ENCODE data around the gene THSD7A.
"Not testable (repeated sequence)": the region's sequence is repeated elsewhere in the genome, so short reads cannot be mapped to it uniquely, and the experiment has no call there.

Gene THSD7A

DNA sequence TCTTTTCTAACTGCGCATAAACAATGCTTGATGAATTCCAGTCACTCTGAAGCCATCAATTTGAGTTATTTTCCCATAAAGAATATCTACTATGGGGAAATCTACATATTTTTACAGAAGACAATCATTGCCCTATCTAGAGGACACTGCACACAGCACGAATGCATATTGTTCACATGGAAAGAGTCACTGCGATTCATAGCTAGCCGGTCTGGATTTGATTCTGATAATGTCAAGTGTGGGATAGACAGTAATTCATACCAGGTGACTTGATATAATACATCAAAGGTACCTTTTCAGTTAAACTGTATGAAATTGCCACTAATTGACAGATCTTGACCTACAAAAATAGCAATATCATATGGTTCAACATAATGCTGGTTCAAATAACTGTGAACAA, 255.7 kb downstream of the THSD7A start:
- DNase-seq, result no peak
- ATAC-seq, result no peak

- no peak for DNase-seq
- ATAC-seq, result no peak
Measured at GRCh38 chr7:11573128-11573750, 258.8 kb downstream of the THSD7A start.

DNA sequence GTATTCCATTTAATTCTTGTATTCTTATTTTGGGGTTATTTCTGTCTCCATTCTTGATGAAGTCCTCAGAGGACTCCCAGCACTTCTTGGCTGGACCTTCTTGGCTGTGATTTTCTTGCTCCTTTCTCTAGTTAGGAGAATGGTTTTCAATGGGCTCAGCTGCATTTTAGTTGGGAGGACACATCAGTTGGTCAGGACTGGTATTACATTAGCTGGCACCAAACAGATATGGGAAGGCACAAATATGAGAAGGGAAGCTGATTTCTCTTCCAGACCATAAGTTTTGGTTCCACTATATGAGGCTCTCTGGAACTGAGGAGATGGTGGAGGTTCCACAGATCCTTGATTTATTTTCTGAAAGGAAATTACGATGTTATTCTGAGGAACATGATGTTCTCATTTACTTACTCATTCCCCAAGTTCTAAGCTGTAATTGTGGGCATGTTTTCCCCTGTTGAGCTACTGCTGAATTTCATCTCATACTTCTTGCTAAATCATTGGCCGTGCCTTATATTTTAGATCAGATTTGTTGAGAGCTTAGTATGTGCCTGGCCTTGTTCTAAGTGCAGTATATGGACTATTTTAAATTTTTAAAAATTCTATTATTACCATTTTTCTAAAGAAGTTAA, 261.0 kb downstream of the THSD7A start:
- ATAC-seq, result no peak
- no peak for DNase-seq

- DNase-seq, result no peak
- ATAC-seq, result no peak
Measured at GRCh38 chr7:11570205-11570604, 261.8 kb downstream of the THSD7A start.

DNA sequence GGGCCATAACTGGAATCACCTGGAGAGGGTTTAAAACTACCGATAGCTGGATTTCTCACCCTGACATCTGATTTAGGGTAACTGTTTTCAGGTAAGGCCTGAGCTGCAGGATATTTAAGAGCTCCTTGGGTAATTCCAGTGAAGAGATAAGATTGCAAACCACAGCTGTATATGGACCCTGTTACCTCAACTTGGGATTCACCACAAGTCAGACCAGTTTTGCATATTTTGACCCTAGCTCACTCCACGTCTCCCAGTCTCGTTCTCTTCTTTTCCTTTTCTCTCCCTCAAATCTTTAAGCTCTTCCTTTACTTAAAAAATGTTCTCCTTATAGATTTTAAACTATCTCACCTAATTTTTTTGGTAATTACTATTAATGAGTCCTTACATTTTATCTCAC, 264.4 kb downstream of the THSD7A start:
- no peak for DNase-seq
- no peak for ATAC-seq

GRCh38 chr7:11557627-11558026, 274.4 kb downstream of the THSD7A start:
- ATAC-seq (peak; percentile 14), DNase-seq (no peak)

DNA sequence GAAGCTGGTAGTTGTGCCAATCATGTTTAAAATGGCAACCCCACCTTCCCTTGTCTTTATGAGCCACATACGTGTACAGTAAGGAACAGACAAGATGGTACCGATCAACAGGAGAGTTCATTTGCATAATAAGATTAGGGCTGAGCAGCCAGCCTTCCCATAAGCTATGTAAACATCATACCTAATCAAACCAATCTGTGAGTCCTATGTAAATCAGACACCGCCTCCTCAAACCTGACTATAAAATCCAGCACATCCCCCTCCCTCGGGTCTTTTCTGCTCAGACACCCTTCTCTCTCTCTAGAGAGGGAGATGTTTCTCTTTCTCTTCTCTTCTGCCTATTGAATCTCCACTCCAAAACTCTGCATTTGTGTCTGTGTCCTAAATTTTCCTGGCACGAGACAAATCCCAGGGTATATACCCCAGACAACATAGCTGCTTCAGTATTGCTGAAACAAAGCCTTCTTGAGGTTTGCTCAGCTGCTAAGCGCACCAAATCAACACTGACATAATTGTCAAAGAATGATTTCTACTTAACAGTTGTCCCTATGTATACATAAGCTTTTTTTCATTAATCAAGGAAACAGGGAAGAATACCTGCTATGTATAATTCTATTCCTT, 279.2 kb downstream of the THSD7A start:
- DNase-seq (no peak), ATAC-seq (no peak)

DNA sequence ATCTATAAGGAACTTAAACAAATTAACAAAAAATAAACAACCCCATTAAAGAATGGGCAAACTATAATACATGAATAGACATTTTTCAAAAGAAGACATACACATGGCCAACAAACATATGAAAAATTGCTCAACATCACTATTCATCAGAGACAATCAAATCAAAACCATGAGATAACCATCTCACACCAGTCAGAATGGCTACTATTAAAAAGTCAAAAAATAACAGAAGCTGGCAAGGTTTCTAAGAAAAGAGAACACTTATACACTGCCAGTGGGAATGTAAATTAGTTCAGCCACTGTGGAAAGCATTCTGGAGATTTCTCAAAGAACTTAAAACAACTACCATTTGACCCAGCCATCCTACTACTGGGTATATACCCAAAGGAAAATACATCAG, 280.5 kb downstream of the THSD7A start:
- DNase-seq (no peak), ATAC-seq (no peak)

GRCh38 chr7:11548532-11548931, 283.5 kb downstream of the THSD7A start:
- no peak for ATAC-seq
- no peak for DNase-seq

- no peak for ATAC-seq
Measured at GRCh38 chr7:11541330-11541729, 290.7 kb downstream of the THSD7A start.

DNA sequence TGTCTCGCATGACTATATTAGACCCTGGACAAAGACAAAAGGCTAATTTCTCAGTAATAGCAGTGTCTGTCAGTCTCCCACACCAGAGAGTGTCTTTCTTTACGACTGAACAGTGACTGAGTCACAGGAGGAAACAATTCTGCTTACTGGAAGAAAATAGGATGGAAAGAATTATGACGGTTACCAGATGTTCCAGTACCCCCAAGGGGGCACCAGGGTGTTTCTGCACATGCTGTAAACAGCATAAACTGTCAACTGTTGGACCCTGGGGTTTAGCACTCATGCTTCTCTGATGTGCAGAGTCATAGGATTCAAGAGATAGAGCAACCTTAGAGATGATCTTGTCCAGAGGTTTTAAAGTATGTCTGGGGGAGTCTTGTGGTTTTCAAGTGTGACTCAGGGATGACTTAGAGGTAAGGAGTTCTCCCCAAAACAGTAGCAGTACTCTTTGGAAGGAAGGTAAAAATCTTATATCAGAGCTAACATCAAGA, 291.7 kb downstream of the THSD7A start:
- ATAC-seq, result no peak
- no peak for DNase-seq

More at GRCh38 chr7:11541330-11541729, 290.7 kb downstream of the THSD7A start:
- no peak for DNase-seq

- no peak for ATAC-seq
- no peak for DNase-seq
Measured at GRCh38 chr7:11539853-11540252, 292.1 kb downstream of the THSD7A start.

- DNase-seq, result no peak
- no peak for ATAC-seq
Measured at GRCh38 chr7:11538751-11539299, 293.2 kb downstream of the THSD7A start.

- DNase-seq, result no peak
Measured at GRCh38 chr7:11533229-11533820, 298.7 kb downstream of the THSD7A start.

DNA sequence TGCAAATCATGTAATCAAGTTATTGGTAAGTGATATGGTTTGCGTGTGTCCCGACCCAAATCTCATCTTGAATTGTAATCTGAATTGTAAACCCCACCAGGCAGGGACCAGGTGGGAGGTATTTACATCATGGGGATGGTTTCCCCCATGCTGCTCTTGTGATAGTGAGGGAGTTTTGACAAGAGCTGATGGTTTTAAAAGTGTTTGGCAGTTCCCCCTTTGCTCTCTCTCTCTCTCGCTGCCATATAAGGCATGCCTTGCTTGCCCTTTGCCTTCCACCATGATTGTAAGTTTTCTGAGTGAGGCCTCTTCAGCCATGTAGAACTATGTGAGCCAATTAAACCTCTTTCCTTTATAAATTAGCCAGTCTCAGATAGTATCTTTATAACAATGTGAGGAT, 302.6 kb downstream of the THSD7A start:
- DNase-seq (no peak), ATAC-seq (no peak)

More at GRCh38 chr7:11533229-11533820, 298.7 kb downstream of the THSD7A start:
- ATAC-seq, result no peak

- DNase-seq (no peak), ATAC-seq (no peak)
Measured at GRCh38 chr7:11527707-11528106, 304.3 kb downstream of the THSD7A start.

DNA sequence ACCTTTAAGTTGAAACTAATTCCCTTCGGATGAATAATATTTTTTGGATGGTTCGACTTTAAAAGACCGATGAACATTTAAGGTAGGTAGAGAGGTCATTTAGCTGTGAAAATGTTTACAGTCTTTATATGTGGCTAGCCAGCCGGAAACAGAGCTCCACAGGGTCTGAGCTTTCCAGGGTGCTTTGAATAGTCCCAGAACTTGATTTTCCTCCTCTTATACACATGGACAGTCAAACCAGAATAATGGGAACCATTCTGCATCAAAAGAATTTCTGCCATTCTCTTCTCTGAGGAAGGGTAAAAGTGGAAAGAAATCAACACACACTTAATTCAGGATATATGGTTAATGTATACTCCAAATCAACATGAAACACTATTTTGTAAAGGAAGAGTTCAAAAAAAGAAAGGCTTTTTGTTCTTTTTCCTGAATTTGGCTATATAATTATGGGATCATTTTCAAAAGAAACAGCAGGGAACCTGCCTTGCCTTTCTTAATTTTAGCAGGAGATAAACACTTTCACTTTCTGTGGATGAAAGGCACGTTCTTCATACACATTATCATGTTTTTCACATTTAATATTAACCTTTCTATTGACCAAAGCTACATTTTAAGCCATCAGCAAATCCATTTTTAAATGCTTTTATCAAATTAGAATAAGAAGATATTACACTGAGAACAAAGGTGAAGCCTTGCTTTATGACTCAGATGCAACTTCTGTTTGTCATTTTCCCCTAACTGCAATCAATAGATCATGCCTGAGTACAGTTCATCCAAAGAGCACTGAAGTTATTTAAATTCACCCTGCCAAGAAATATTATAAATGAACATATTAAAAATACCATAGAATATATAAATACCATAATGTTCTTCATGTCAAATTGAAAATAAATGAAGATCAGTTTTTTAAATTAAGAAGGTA, 307.3 kb downstream of the THSD7A start:
- DNase-seq, result no peak

GRCh38 chr7:11521964-11522499, 310.0 kb downstream of the THSD7A start:
- ATAC-seq, DNase-seq: not testable (repeated sequence)

More for the DNA sequence above, 307.3 kb downstream of the THSD7A start:
- ATAC-seq, result no peak

DNA sequence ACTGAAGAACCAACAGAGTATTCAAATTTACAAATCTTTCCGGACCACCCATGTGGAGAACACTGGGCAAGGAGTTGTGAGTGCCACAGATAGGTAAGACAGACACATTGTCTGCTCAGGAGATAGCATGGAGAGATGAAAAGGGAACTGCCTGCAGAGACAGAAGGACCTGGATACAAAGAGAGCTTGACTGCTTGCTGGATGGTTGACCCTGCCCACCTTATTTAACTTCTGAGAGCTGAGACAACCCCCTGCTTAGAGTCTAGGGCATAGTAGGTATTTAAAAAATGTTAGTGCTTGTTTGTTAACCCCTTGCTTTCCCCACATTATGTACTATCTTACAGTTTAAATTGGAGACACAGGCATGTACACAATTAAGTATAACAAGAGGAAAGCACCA, 314.1 kb downstream of the THSD7A start:
- ATAC-seq, result no peak
- DNase-seq, result no peak

DNA sequence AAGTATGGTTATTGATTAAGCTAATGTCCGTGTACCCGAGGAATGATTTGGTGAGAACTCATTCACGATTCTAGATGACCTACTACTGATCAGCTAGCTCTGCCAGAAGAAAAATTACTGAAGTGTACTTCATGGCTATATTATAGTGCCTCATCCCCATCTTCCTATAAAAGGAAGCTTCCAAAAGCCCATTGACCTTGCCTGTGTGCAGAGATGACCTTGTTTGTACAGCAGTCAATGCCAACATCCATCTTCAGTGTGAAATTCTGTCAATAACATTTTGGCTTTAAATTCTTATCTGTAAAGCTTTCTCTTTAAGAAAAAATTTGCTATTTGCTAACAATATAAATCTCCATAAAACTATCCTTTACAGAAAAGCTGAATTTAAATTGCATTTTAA, 315.7 kb downstream of the THSD7A start:
- no peak for ATAC-seq

DNA sequence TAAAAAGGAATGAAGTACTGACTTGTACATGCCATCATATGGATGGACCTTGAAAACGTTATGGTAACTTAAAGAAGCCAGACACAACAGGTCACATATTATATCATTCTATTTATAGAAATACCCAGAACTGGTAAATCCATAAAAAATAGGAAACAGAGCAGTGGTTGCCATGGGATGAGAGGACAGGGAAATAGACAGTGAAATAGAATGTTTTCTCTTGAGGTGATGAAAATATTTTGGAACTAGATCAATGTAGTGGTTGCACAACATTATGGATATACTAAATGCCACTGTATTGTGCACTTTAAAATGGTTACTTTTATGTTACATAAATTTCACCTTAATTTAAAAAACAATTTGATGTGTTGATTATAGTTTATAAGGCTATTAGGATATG, 318.5 kb downstream of the THSD7A start:
- ATAC-seq (no peak), DNase-seq (no peak)

More for the DNA sequence above, 315.7 kb downstream of the THSD7A start:
- no peak for DNase-seq
